A549 (cell line): ENCODE data around the gene ARRDC3. TPM values are rescaled to one million over a fixed set of nuclear protein-coding genes. Genes with fewer than 3 reads are reported as not detected.

Experiments used
- ATAC-seq, 2 experiments: fragments of 200-7000 bp in 1 of 2; fragments of >200 bp in 1 of 2; cut with Nextera tagmentation in 1 of 2; cut with Tn5 transposase in 1 of 2; 3 replicates each; pipeline versions ENCODE4 v1.8.0 to v1.9.1; 2018 to 2020; ENCODE audit warnings: mild to moderate bottlenecking in 1 of 2, moderate library complexity in 1 of 2
- CTCF ChIA-PET: fragments of 300-600 bp; sonication (Branson Sonifier 250); formaldehyde crosslinking; extraction: SDS; loops from one replicate; lab custom pipeline; 2021; ENCODE audit warnings: antibody characterized with exemption, inconsistent platforms; lab: Yijun Ruan, JAX
- POLR2A ChIA-PET: fragments of 350-600 bp; formaldehyde crosslinking; extraction: SDS; loops from one replicate; lab custom pipeline; 2021; ENCODE audit warnings: antibody characterized with exemption, inconsistent platforms; lab: Yijun Ruan, JAX
- DNase-seq, 2 experiments: peaks; one replicate each; pipeline versions ENCODE4 v3.0.0 to v3.0.0-alpha.2; 2011 to 2016; ENCODE audit warnings: low read depth in 1 of 2, low spot score in 1 of 2
- FAIRE-seq: peaks from 2 replicates; lab custom pipeline; 2011; peaks lifted over from hg19 to GRCh38; lab: Jason Lieb, UNC
- H3K27ac ChIP-seq, 2 experiments: fragments of >200 bp; sonication (Bioruptor Twin); formaldehyde crosslinking; 3 replicates each; pipeline ENCODE4 v1.5.1; 2016 to 2017
- H3K4me1 ChIP-seq: fragments of >200 bp; sonication (Bioruptor Twin); formaldehyde crosslinking; 3 replicates; pipeline ENCODE4 v1.6.1; 2016
- H3K4me2 ChIP-seq: fragments of >200 bp; sonication (Bioruptor Twin); formaldehyde crosslinking; 3 replicates; pipeline ENCODE4 v1.6.1; 2016
- H3K4me3 ChIP-seq: fragments of >200 bp; sonication (Bioruptor Twin); formaldehyde crosslinking; 3 replicates; pipeline ENCODE4 v1.5.1; 2016
- H3K9me3 ChIP-seq: fragments of >200 bp; sonication (Bioruptor Twin); formaldehyde crosslinking; 3 replicates; pipeline ENCODE4 v1.6.1; 2016
- BHLHE40 ChIP-seq: IDR thresholded peaks from 2 replicates; pipeline ENCODE4 v1.6.1; 2012; ENCODE audit warnings: low read depth, low read length, inconsistent platforms
- CBX2 ChIP-seq: fragments of 200-600 bp; sonication (generic); IDR thresholded peaks from 2 replicates; pipeline ENCODE4 v1.6.1; 2016; ENCODE audit warnings: low read depth, mild to moderate bottlenecking, borderline replicate concordance
- EHF ChIP-seq: fragments of 250-450 bp; sonication (Bioruptor Pico); IDR thresholded peaks from 2 replicates; pipeline ENCODE4 v1.5.0; 2020; ENCODE audit warnings: mild to moderate bottlenecking
- EHMT2 ChIP-seq: fragments of 200-600 bp; sonication (generic); IDR thresholded peaks from 2 replicates; pipeline ENCODE4 v1.6.1; 2016; ENCODE audit warnings: antibody characterized with exemption, low read depth, mild to moderate bottlenecking, moderate library complexity
- ESRRA ChIP-seq: fragments of 150-350 bp; IDR thresholded peaks from 2 replicates; pipeline ENCODE4 v1.6.1; 2014; ENCODE audit warnings: mild to moderate bottlenecking, low read length, borderline replicate concordance
- FOSL2 ChIP-seq, 2 experiments: fragments of 450-650 bp in 1 of 2; fragments of >200 bp in 1 of 2; sonication (Bioruptor Twin) in 1 of 2; formaldehyde crosslinking; IDR thresholded peaks; 2 replicates each; pipeline versions ENCODE4 v1.5.0 to v1.6.1; 2016 to 2020; ENCODE audit warnings: mild to moderate bottlenecking in 1 of 2, moderate library complexity in 1 of 2
- FOXS1 ChIP-seq: fragments of 250-450 bp; sonication (Bioruptor Pico); IDR thresholded peaks from 2 replicates; pipeline ENCODE4 v1.5.0; 2020; ENCODE audit warnings: mild to moderate bottlenecking, moderate library complexity
- GATA3 ChIP-seq: IDR thresholded peaks from 2 replicates; pipeline ENCODE4 v1.6.1; 2012; ENCODE audit warnings: borderline replicate concordance
- HDAC2 ChIP-seq: fragments of 200-600 bp; sonication (generic); IDR thresholded peaks from 2 replicates; pipeline ENCODE4 v1.6.1; 2016
- HOXA7 ChIP-seq: fragments of 250-450 bp; sonication (Bioruptor Pico); IDR thresholded peaks from 2 replicates; pipeline ENCODE4 v1.5.0; 2020; ENCODE audit warnings: mild to moderate bottlenecking, moderate library complexity
- HOXB13 ChIP-seq: fragments of 250-450 bp; sonication (Bioruptor Pico); IDR thresholded peaks from 2 replicates; pipeline ENCODE4 v1.5.0; 2020; ENCODE audit warnings: low read depth, mild to moderate bottlenecking, moderate library complexity
- JUNB ChIP-seq: fragments of >200 bp; sonication (Bioruptor Twin); formaldehyde crosslinking; IDR thresholded peaks from 2 replicates; pipeline ENCODE4 v1.6.1; 2016
- KDM1A ChIP-seq: fragments of 200-600 bp; sonication (generic); IDR thresholded peaks from 2 replicates; pipeline ENCODE4 v1.6.1; 2016; ENCODE audit warnings: low read depth, mild to moderate bottlenecking
- MYC ChIP-seq: IDR thresholded peaks from 2 replicates; pipeline ENCODE4 v1.6.1; 2012; ENCODE audit warnings: mild to moderate bottlenecking, inconsistent platforms, low read length, improper control_type of control experiment, borderline replicate concordance
- NFE2L2 ChIP-seq: fragments of 150-350 bp; conservative IDR thresholded peaks from 2 replicates; pipeline ENCODE4 v1.6.1; 2014; ENCODE audit warnings: low read length
- PHF8 ChIP-seq: fragments of 200-600 bp; sonication (generic); IDR thresholded peaks from 2 replicates; pipeline ENCODE4 v1.6.1; 2016; ENCODE audit warnings: low read depth, mild to moderate bottlenecking, antibody characterized with exemption, moderate library complexity, borderline replicate concordance
- RARB ChIP-seq: fragments of 250-450 bp; sonication (Bioruptor Pico); IDR thresholded peaks from 2 replicates; pipeline ENCODE4 v1.8.0; 2021; ENCODE audit warnings: mild to moderate bottlenecking, moderate library complexity
- SMC3 ChIP-seq: fragments of >200 bp; sonication (Bioruptor Twin); formaldehyde crosslinking; IDR thresholded peaks from 3 replicates; pipeline ENCODE4 v1.6.1; 2018; ENCODE audit warnings: inconsistent platforms
- SREBF2 ChIP-seq: fragments of 450-650 bp; IDR thresholded peaks from 2 replicates; pipeline ENCODE4 v1.6.1; 2014; ENCODE audit warnings: mild to moderate bottlenecking, moderate library complexity
- TP53 ChIP-seq: fragments of 250-450 bp; sonication (Bioruptor Pico); IDR thresholded peaks from 2 replicates; pipeline ENCODE4 v1.5.0; 2021; ENCODE audit warnings: mild to moderate bottlenecking, moderate library complexity
- ZC3H11A ChIP-seq: fragments of 450-650 bp; IDR thresholded peaks from 2 replicates; pipeline ENCODE4 v1.6.1; 2014; ENCODE audit warnings: antibody characterized with exemption, mild to moderate bottlenecking
- ZNF302 ChIP-seq: fragments of 250-450 bp; sonication (Bioruptor Pico); IDR thresholded peaks from 2 replicates; pipeline ENCODE4 v1.9.0; 2021; ENCODE audit warnings: inconsistent platforms, mild to moderate bottlenecking, moderate library complexity
- ZSCAN20 ChIP-seq: fragments of 250-450 bp; sonication (Bioruptor Pico); IDR thresholded peaks from 2 replicates; pipeline ENCODE4 v1.8.0; 2022; ENCODE audit warnings: mild to moderate bottlenecking, moderate library complexity
- WGBS: methylation state at CpG from one replicate; pipeline ENCODE4 v1.1.6; 2017; ENCODE audit errors: missing lambda C conversion rate; 5-methylcytosine and 5-hydroxymethylcytosine counted together
- polyA minus RNA-seq: library from RNA; depleted of rRNA, polyadenylated mRNA; stranded (reverse); fragments of >200 nt; gene quantifications from 2 replicates; pipeline ENCODE4 v1.2.3, GENCODE V29; 2011; rRNA and poly(A)+ RNA removed
- polyA plus RNA-seq, 4 experiments: library from polyadenylated mRNA; depleted of rRNA in 3 of 4; stranded (reverse); fragments of >200 nt; fragmentation: RNase III in 1 of 4; extraction: RNeasy Plus Mini Kit Qiagen cat#74134 plus additional on column Dnase treatment in 1 of 4; gene quantifications; 2 replicates in 3 of 4; 3 replicates in 1 of 4; pipeline ENCODE4 v1.2.3, GENCODE V29; 2011 to 2017
- TF ChIP-seq, protein P1 (sequence below): fragments of >200 bp; sonication (Bioruptor Twin); formaldehyde crosslinking; IDR thresholded peaks from 2 replicates; pipeline ENCODE4 v1.6.1; 2016
- TF ChIP-seq, protein P2 (sequence below): fragments of 200-600 bp; sonication (generic); IDR thresholded peaks from 2 replicates; pipeline ENCODE4 v1.6.1; 2016; ENCODE audit warnings: antibody characterized with exemption, mild to moderate bottlenecking, moderate library complexity
- TF ChIP-seq, protein P3 (sequence below): fragments of 150-350 bp; IDR thresholded peaks from 2 replicates; pipeline ENCODE4 v1.6.1; 2014; ENCODE audit warnings: low read depth, mild to moderate bottlenecking, low read length
- TF ChIP-seq, protein P4 (sequence below): IDR thresholded peaks from 2 replicates; pipeline ENCODE4 v1.6.1; 2012; ENCODE audit warnings: low read depth, borderline replicate concordance
- TF ChIP-seq, protein P5 (sequence below): IDR thresholded peaks from 2 replicates; pipeline ENCODE4 v1.6.1; 2012
- TF ChIP-seq, protein P6 (sequence below): fragments of >200 bp; sonication (Bioruptor Twin); formaldehyde crosslinking; IDR thresholded peaks from 3 replicates; pipeline ENCODE4 v1.6.1; 2016

Gene ARRDC3, protein sequence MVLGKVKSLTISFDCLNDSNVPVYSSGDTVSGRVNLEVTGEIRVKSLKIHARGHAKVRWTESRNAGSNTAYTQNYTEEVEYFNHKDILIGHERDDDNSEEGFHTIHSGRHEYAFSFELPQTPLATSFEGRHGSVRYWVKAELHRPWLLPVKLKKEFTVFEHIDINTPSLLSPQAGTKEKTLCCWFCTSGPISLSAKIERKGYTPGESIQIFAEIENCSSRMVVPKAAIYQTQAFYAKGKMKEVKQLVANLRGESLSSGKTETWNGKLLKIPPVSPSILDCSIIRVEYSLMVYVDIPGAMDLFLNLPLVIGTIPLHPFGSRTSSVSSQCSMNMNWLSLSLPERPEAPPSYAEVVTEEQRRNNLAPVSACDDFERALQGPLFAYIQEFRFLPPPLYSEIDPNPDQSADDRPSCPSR
- polyA plus RNA-seq (2011; rRNA removed) = 32.4 and 36.3 TPM in 2 replicates
- 6.1 and 7.0 TPM in 2 replicates for polyA plus RNA-seq (2012; cell fraction: cytosol; rRNA removed)
- polyA plus RNA-seq (2012; cell fraction: nucleus; rRNA removed) = 6.6 and 9.2 TPM in 2 replicates
- 8.0 to 9.9 TPM (median 9.6 TPM) in 3 replicates for polyA plus RNA-seq (2017; fragmentation: RNase III; extraction: RNeasy Plus Mini Kit Qiagen cat#74134 plus additional on column Dnase treatment)
- polyA minus RNA-seq = 82.3 and 82.9 TPM in 2 replicates

DNA sequence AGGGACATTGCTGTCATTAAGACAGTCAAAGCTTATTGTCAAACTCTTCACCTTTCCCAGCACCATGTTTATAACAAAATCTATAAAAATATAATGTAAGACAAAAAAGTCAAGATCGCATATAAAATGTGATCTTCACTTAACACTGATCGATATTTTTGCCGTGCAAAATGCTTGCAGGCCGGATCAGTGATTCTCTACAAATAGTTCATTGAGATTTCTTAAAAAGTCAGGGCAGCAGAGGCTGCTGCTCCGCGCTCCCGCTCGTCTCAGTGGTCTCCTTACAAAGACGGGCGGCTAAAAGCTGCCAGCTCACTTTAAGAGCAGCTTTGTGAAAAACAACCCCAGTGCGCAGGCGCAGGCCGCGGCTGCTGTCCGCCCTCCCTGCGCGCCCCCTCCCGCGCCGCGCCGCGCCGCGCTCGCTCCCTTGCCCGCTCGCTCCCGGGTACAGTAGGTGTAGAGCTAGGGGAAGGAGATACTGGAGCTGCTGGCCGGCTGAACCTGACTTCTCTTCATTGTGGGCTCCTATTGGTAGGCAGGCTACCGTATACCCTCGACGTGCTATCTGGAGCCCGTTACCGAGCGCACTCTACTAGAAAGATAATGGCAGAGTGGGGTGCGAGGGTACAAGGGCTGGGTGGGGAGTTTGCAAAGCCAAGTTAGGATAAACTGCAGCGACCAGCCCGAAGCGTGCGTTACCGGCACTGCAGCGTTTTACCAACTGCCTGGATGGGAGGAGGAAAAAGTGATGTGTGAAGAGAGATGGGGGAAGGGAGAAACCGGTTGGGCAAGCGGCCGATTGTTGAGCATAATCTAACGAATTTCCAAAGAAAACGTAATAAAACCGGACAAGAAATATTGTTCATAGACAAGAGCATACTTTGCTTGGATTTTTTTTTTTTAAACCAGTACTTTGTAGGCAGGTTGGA is at the start of gene ARRDC3:
ARRDC3 (minus strand) TSS at position 291 of the 929 bp plus-strand sequence; CDS start at position 66, 225 bp downstream.
- Histone ChIP-seq H3K4me3 (peak within 1 kb of the TSS; percentile 60), H3K4me2 (peak within 1 kb of the TSS; percentile 87), H3K27ac (peak within 1 kb of the TSS; percentile 91 to 96), H3K4me1 (peaks cover 6% of the 10 kb centered on the region; the same call in 2 of the 3 replicates), H3K9me3 (no peaks in the 10 kb centered on the region)
- CTCF ChIA-PET = interaction anchor here (0.9 to 9.2 kb wide), 40 partner anchors 9 to 581 kb away, joined by 3 to 166 read pairs (median 8); no protein-coding TSS in a partner anchor
- POLR2A ChIA-PET = interaction anchor here (0.6 to 3.2 kb wide), 40 partner anchors 9 to 909 kb away, joined by 3 to 67 read pairs (median 4); partner anchors contain the start of gene MBLAC2
- ATAC-seq (peak; percentile 80 to 85), DNase-seq (peak; percentile 95 to 97), FAIRE-seq (no peak)
- WGBS = 1% methylated on average over 49 of the region's 49 CpGs
- TF ChIP-seq GATA3 (0 out of 2 replicates have a peak, but pooled peaks have one; percentile 58), ZNF302 (no peak), ZC3H11A (no peak), NFE2L2 (no peak), KDM1A (no peak), HOXA7 (CRISPR knock-in tag) (0 out of 2 replicates have a peak, but pooled peaks have one; percentile 84), ESRRA (no peak), SMC3 (0 out of 3 replicates have a peak, but pooled peaks have one; percentile 16), HOXB13 (CRISPR knock-in tag) (no peak), RARB (CRISPR knock-in tag) (no peak; the same call in 1 of the 2 replicates), EHF (CRISPR knock-in tag) (no peak), HDAC2 (no peak), CBX2 (no peak), EHMT2 (no peak), BHLHE40 (no peak), ZSCAN20 (no peak), FOSL2 (IDR thresholded peaks at IDR 0.05) (no peak), FOSL2 (CRISPR knock-in tag; IDR thresholded peaks at IDR 0.05) (no peak; the same call in 1 of the 2 replicates), JUNB (no peak), TP53 (CRISPR knock-in tag) (no peak), SREBF2 (no peak), MYC (peak; percentile 75; the same call in 1 of the 2 replicates), FOXS1 (CRISPR knock-in tag) (no peak), PHF8 (no peak; the same call in 1 of the 2 replicates)
- TF ChIP-seq, protein P1, sequence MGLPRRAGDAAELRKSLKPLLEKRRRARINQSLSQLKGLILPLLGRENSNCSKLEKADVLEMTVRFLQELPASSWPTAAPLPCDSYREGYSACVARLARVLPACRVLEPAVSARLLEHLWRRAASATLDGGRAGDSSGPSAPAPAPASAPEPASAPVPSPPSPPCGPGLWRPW = no peak
- TF ChIP-seq, protein P2, sequence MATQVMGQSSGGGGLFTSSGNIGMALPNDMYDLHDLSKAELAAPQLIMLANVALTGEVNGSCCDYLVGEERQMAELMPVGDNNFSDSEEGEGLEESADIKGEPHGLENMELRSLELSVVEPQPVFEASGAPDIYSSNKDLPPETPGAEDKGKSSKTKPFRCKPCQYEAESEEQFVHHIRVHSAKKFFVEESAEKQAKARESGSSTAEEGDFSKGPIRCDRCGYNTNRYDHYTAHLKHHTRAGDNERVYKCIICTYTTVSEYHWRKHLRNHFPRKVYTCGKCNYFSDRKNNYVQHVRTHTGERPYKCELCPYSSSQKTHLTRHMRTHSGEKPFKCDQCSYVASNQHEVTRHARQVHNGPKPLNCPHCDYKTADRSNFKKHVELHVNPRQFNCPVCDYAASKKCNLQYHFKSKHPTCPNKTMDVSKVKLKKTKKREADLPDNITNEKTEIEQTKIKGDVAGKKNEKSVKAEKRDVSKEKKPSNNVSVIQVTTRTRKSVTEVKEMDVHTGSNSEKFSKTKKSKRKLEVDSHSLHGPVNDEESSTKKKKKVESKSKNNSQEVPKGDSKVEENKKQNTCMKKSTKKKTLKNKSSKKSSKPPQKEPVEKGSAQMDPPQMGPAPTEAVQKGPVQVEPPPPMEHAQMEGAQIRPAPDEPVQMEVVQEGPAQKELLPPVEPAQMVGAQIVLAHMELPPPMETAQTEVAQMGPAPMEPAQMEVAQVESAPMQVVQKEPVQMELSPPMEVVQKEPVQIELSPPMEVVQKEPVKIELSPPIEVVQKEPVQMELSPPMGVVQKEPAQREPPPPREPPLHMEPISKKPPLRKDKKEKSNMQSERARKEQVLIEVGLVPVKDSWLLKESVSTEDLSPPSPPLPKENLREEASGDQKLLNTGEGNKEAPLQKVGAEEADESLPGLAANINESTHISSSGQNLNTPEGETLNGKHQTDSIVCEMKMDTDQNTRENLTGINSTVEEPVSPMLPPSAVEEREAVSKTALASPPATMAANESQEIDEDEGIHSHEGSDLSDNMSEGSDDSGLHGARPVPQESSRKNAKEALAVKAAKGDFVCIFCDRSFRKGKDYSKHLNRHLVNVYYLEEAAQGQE = 0 out of 2 replicates have a peak, but pooled peaks have one; percentile 11
- TF ChIP-seq, protein P3, sequence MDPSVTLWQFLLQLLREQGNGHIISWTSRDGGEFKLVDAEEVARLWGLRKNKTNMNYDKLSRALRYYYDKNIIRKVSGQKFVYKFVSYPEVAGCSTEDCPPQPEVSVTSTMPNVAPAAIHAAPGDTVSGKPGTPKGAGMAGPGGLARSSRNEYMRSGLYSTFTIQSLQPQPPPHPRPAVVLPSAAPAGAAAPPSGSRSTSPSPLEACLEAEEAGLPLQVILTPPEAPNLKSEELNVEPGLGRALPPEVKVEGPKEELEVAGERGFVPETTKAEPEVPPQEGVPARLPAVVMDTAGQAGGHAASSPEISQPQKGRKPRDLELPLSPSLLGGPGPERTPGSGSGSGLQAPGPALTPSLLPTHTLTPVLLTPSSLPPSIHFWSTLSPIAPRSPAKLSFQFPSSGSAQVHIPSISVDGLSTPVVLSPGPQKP = no peak
- TF ChIP-seq, protein P4, sequence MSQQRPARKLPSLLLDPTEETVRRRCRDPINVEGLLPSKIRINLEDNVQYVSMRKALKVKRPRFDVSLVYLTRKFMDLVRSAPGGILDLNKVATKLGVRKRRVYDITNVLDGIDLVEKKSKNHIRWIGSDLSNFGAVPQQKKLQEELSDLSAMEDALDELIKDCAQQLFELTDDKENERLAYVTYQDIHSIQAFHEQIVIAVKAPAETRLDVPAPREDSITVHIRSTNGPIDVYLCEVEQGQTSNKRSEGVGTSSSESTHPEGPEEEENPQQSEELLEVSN = no peak; the same call in 1 of the 2 replicates
- TF ChIP-seq, protein P5, sequence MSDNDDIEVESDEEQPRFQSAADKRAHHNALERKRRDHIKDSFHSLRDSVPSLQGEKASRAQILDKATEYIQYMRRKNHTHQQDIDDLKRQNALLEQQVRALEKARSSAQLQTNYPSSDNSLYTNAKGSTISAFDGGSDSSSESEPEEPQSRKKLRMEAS = peak; percentile 67
- TF ChIP-seq, protein P6, sequence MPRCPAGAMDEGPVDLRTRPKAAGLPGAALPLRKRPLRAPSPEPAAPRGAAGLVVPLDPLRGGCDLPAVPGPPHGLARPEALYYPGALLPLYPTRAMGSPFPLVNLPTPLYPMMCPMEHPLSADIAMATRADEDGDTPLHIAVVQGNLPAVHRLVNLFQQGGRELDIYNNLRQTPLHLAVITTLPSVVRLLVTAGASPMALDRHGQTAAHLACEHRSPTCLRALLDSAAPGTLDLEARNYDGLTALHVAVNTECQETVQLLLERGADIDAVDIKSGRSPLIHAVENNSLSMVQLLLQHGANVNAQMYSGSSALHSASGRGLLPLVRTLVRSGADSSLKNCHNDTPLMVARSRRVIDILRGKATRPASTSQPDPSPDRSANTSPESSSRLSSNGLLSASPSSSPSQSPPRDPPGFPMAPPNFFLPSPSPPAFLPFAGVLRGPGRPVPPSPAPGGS = peak; percentile 77; the same call in 2 of the 3 replicates
